ENCODE results near the gene BHLHA15.

GRCh38 chr7:98194186-98194585, 17.1 kb upstream of the BHLHA15 start:
- TF ChIP-seq, protein P1, sequence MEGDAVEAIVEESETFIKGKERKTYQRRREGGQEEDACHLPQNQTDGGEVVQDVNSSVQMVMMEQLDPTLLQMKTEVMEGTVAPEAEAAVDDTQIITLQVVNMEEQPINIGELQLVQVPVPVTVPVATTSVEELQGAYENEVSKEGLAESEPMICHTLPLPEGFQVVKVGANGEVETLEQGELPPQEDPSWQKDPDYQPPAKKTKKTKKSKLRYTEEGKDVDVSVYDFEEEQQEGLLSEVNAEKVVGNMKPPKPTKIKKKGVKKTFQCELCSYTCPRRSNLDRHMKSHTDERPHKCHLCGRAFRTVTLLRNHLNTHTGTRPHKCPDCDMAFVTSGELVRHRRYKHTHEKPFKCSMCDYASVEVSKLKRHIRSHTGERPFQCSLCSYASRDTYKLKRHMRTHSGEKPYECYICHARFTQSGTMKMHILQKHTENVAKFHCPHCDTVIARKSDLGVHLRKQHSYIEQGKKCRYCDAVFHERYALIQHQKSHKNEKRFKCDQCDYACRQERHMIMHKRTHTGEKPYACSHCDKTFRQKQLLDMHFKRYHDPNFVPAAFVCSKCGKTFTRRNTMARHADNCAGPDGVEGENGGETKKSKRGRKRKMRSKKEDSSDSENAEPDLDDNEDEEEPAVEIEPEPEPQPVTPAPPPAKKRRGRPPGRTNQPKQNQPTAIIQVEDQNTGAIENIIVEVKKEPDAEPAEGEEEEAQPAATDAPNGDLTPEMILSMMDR (IDR thresholded peaks at IDR 0.05), result no peak
- TF ChIP-seq POLR2A (IDR thresholded peaks at IDR 0.05) (no peak), POLR2AphosphoS5 (IDR thresholded peaks at IDR 0.05; ENCODE audit: insufficient read depth in 1 of 2, low read depth in 1 of 2) (no peak)

All from vagina (tissue), 2 donors.